MM.1S (cell line): ENCODE data around the gene ATP4A.

ENCODE experiments used
- CTCF ChIP-seq: fragments of 300-600 bp; sonication (generic); IDR thresholded peaks from 2 replicates; pipeline ENCODE4 v1.5.1; 2016; ENCODE audit warnings: antibody characterized with exemption, low read length, mixed read lengths
- EZH2 ChIP-seq: fragments of 300-600 bp; sonication (generic); optimal IDR thresholded peaks from 2 replicates; pipeline ENCODE3; 2017; ENCODE audit warnings: low read depth, mild to moderate bottlenecking, antibody characterized with exemption, low read length, mixed read lengths
- EZH2phosphoT487 ChIP-seq: fragments of 300-600 bp; sonication (generic); IDR thresholded peaks from 2 replicates; pipeline ENCODE4 v1.6.1; 2018; ENCODE audit warnings: antibody characterized with exemption, low read length

- TF ChIP-seq EZH2 (no peak), CTCF (no peak), EZH2phosphoT487 (no peak)
These were observed 2.8 kb downstream of the ATP4A start for GRCh38 chr19:35560677-35561076.
